NCI-H1048 (cell line): ENCODE results near the gene TSPYL4.
A peak's percentile ranks its signal among the peaks of the same experiment; 100 is the strongest.
"Not testable (repeated sequence)": the region's sequence is repeated elsewhere in the genome, so short reads cannot be mapped to it uniquely, and the experiment has no call there.

Experiments used
- DNase-seq: peaks from one replicate; lab custom pipeline; 2025; lab: John Stamatoyannopoulos, UW

TSPYL4 gene

DNA sequence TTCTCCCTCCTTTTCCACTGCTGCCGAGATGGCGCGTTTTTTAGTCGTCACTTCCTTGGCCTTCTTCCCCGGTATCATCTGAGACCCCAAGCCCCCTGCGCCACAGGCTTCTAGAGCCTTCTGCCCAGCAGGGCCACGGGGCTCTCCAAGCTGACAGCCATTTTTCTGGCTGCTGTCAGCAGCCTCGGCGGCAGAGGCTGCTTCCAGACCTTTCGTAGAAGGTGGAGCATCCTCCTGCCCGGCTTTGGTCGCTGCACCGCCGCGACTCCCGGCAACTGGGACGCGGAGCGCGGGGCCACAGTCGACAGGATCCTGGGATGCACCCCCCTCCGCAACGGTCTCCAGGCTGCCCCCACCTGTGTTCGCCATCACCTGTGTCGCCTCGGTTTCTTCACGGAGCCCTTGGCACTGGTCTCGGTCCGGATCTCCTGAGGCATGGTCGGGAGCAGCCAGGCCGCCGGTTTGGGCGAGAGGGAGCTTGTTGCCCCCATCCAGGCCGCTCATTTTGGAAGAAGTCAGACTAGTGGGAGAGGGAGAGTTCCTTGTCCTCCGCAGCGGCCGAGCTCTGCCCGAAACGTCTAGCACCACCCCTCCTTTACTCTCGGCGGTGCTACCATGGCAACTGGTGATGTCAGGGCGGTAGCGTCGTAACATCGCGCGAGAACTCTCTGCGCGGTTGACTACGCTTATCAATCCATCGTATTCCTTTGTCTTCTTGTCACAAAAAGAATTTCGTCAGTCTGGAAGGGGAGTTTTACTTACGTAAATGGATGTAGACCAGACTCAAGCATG is at the start of gene TSPYL4:
TSS of gene TSPYL4 (minus strand) at position 571 of the 792 bp plus-strand sequence. CDS start at position 504, 67 bp downstream.
- peak; percentile 91 for DNase-seq

DNA sequence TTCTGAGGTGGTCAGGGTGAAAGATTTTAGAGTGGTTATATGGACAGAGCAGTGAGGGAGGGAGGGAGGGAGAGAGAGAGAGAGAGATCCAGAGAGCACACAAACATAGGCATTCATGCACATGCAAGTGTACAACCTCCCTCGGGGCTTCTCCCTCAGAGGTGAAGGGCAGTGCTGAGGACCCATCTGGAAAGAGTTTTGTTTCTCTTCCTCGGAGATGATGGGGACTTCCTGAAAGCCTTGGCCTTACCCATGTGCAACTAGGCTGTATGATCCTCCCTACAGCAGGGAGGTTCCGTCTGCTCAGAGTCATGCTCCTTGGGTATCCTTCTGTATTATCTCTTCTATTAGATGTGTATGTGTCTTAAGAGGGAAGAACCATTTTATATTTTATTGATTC is 47.2 kb upstream of the TSPYL4 start:
- DNase-seq: no peak

DNA sequence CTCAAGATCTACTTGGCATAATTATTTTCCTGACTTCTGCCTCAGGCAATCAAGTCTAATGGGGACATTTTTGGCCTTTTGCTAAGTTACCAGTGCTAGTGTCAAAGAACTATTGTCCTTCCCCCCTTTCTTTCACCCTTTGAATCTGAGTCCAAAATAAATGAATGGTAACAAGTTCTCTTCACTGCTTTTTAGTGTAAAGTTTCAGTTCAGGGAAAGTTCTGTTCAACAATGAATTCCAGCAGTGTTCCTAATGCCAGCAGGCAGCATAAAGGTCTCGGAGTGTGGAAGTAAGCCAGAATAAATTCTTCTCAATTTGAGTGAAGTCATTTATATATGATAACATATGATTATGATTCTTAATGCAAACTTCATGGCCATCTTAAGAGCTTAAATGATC is 46.7 kb upstream of the TSPYL4 start:
- no peak for DNase-seq

DNA sequence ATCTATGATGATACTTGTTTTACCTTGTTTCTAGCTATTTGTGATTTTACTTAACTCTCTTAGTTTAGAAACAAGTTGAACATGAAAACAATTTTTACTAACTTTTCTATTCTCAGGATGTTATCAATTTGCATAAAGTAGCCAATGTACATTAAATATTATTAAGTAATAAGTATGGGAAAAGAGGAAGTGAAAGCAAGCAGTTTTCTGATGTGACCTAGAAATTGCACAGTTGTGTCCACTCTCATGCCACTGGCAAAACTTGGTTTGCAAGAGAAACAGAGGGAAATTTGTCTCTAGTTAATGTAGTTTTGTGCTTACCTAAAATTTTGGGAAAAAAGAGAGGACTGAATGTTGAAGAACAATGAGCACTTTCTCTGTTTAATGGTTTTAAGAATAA is 45.1 kb upstream of the TSPYL4 start:
- DNase-seq: no peak

DNA sequence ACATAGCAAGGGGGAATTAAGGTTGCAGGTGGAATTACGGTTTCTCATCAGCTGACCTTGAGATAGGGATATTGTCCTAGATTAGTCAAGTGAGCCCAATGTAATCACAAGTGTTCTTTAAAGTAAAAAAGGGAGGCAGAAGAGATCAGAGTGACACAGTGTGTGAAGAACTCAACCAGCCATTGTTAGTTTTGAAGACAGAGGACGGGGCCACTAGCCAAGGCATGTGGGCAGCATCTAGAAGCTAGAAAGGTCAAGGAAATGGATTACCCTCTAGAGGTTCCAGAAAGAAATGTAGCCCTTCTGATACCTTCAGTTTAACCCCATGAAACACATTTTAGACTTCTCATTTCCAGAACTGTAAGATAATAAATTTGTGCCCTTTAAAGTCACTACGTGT is 44.4 kb upstream of the TSPYL4 start:
- no peak for DNase-seq

DNA sequence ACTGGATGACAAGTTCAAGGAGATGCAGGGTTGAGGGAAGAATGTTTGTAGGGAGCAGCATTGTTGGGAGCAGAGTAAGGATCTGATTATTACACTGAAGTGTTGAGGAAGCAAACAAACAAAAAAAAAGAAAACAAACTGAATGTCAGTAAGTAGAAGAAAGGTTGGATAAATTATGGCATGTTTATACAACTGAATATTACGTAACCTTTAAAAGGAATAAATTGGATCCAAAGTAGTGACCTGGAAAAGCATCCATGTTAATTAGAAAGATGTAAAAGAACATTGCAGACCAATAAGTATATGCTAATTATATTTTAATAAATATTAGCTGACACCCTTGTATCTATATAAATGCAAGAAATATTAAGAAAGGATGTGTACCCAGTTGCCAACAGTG is 38.7 kb upstream of the TSPYL4 start:
- no peak for DNase-seq

DNA sequence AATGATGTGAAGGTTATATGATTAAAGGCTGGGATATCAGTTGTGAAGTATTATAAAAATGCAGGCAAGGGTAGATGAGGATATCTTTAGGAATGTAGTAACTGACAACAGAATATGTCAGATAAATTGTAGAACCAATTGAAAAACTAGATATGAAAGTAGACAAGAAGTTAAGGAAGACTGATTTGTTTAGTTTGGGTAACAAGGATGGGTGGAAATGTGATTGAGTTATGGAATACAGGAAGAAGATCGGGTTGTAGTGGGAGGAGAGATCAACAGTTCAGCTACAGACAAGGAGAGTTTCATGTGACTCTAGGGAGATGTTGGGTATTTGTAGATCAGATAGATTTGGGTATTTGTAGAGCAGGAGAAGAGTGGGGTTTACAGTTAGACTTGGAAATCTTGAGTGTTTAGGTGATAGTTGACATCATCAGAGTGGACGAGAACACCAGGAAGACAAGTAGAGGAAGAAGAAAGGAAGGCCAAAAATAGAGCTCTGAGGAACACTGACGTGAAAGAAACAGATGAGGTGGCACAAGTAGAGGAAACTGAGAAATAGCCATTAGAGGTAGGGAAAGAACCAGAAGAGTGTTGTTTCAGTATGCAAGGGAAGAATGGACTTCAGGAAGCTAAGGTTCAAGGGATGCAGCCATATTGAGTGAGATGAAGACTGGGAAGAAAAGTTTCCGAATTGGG is 38.0 kb upstream of the TSPYL4 start:
- no peak for DNase-seq

DNA sequence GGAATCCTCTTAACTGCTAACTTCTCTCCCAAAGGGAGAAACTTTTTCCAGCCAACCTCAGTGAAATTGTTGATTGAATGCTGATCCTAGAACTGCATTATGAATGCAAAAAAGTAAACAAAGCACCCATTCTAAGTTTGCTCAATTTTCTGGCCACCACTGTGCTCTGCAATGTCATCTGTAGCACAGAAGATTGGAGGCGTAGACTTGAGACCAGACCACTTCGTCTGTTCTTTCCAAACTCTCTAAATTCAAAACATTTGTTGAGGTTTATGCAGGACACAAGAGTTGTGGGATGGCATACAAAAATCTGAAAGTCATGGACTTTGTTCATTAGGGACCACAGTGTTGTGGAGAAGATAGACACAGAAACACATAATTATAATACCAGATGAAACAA is 36.9 kb upstream of the TSPYL4 start:
- DNase-seq: no peak

DNA sequence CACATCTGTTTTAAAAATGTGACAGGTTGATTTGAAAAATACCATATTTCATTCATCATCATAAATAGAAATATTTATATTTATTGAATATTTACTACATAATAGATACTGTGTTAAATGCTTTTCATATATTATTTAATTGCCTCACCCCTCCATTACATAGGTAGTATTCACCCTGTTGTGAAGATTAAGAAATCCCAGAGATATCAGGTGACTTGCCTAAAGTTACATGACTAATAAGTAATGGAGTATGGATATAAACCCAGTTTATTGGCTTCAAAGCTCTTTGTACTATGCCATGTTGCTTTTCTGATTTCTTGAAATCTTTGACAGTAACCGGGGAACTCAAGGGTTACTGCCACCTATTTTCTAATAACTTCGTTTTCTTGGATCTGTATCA is 36.0 kb upstream of the TSPYL4 start:
- no peak for DNase-seq

DNA sequence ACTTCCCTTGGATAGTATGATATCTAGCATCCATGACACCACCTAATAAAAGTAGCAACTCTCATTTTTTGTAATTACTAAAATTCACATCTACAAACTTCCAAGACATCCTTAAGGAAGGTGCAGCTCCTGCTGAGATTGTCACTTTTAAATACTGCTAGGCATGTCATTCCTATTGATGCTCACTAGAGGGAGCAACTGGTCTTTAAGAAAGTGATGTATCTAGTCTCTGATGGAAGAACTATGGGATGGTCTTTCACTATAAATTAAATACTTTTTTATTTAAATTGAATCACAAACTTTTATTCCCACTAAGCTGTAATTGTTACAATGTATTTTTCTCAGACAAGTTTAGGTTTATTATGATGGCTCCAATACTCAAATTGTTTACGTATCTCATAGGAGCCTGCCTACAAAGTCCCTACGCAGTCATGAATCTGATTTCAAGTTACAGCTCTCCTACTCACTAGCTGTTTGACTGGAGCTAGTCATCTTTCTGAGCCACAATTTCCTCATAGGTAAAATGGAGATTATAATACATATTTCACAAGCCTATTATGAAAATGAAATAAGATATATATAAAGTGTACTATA is 33.9 kb upstream of the TSPYL4 start:
- DNase-seq: no peak

DNA sequence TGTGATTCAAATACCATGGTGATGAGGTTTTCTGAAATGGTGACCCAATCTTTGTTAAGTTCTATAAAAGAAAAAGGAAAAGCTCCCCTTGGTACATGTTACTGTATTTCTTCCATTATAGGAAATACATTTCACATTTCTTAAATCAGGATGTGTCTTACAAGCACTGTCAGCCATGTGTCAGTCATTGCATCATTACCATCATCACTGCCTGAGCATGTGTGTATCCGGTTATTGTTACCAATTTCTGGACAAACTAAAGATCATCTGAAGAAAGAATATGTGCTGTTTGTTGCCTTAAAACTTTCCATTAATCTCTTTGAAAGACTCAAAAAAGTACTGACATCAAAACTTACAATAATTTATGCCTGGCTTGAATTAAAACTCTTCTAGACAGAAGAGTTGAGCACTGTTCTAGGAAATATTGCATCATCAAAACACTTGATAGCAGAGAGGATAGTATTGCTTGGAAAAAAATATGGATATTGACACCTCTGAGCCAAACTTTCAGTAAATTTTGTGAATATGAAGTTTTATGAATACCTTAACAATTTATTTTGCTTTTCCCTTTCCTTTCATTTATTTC is 33.0 kb upstream of the TSPYL4 start:
- no peak for DNase-seq

DNA sequence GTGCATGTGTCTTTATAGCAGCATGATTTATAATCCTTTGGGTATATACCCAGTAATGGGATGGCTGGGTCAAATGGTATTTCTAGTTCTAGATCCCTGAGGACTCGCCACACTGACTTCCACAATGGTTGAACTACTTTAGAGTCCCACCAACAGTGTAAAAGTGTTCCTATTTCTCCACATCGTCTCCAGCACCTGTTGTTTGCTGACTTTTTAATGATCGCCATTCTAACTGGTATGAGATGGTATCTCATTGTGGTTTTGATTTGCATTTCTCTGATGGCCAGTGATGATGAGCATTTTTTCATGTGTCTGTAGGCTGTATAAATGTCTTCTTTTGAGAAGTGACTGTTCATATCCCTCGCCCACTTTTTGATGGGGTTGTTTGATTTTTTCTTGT is 31.1 kb upstream of the TSPYL4 start:
- not testable (repeated sequence) for DNase-seq

DNA sequence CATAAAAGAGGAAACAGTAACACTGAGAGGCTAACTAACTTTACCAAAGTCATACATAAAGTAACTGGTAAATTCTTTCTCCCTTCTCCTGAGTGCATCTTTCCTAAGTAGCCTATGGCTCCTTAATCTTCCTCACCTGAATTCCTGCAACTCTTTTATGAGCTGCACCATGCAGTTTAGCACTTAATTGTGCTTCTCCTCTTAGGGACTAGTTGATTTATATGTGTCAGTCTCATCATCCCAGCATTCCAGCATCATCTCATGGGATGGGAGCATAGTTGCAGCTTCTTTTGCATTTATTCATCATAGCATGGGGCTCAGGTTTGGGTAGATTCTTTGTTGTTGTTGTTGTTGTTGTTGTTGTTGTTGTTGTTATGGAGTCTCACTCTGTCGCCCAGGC is 29.3 kb upstream of the TSPYL4 start:
- no peak for DNase-seq

DNA sequence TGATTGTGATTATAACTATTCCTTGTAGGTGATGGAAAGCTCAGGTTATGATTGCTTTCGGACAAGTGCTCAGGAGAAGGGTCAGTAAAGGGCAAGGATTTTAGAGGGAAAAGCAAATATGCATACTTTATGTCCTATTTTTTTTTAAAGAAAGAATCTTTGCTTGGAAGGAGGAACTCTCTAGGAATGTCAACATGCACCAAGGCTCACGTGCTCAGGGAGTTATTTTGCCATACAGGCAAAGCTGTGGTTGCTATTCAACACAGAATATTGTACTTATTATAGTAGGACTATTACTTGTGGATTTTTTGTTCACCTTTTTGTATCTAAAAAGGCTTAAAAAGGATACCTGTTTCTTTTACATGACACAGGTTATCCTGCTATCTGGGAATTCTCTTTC is 28.8 kb upstream of the TSPYL4 start:
- no peak for DNase-seq

DNA sequence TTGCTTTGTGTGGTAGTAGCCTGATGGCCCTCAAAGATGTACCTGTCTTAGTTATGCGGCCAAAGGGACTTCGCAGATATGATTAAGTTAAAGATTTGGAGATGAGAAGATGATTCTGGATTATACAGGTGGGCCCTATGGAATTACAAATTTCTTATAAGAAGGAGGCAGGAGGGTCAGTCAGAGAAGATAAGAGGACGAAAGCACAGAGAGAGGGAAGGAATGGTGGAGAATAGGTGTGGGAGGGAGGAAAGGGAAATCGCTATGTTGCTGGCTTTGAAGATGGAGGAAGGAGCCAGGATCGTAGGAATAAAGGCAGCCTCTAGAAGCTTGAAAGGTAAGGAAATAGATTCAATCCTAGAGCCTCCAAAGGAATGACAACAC is 27.1 kb upstream of the TSPYL4 start:
- no peak for DNase-seq

DNA sequence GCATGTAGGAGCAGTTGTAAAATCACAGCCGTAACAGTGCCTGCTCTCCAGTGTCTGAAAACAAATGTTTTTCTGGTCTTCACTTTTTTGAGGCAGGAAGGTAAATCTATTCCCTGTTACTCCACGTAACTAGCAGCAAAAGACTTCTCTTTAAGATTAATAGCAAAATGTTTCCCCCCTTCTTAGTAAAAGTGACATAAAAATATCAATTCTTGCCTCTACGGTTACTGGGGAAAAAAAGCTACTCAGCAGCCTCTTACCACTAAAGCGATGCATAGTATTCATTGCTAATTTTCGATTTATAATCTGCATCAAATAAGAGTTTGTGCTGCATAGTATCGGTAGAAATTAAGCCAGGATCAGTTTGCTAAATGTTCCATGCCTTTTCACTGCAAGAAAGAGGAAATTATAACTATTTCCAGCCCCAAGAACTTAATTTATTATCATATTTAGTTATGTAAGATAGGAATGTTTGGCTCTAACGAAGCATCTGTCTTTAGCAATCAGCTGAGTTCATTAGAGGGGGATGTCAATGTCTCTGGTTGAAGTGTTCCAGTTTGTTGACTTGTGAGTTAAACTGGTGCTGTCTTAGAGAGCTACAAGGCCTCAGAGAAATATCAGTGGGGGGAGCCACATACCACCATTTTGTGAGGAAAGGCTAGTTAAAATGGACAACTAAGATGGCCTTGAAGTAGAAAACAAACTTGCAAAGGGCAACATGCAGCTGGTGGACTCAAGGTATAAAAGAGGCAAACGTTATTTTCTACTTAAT is 26.5 kb upstream of the TSPYL4 start:
- DNase-seq: no peak

DNA sequence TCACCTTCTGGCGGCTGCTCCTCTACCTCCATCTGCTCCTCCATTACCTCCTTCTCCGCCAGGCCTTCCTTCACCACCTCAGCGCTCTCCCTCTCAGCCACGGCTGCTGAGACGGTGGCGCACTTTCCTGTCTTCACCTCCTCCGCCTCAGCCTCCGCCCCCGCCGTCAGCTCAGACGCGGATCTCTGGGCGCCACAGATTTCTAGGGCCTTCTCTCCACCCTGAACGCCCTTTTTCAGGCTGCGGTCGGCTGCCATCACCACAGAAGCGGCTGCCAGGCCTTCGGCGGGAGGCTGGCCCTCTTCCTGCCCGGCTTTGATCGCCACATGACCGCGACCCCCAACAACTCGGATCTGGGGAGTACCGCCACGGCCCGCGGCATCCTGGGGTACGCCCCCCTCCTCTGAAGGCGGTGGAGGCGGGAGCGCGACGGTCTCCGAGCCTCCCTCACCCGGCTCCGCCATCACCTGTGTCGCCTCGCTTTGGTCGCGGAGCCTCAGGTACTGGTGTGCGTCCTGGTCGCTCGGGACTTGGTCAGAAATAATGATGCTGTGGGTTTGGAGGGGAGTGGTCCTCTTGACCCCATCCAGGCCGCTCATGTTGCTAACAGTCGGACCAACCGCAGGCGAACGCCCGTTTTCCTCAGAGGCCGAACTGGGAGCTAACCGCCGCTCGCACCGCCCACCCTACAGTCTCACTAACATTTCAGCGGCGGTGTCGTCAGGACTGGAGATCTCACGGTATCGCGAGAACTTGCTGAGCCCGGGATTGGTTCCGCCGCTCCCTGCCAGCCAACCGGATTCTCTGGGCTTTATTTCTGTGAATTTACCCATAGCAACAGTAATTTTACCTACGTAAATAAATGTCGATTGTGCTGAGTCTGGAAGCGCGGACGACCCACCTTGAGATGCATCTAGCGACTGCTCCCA is 25.6 kb upstream of the TSPYL4 start, which contains the start of gene TSPYL1:
TSS of gene TSPYL1 (minus strand) at position 699 of the 929 bp plus-strand sequence. CDS start at position 599, 100 bp downstream.
- peak; percentile 90 for DNase-seq

DNA sequence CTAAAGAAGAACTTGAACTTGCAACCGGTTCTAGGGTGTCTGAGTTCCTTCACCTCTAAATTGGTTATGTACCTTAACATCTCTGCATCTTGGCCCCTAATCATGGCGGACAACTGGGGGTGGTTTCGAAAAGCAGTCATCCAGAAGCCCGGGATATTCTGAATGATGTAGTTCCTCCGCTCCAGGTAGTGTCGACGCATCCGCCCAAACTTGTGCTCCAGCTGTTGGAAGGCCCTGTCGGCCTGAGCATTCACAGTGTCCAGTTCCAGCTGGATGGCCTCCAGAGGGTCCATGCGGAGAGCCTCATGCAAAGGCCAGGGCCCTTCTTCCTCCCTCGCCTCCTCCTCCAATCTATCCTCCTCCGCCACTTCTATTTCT is 25.0 kb upstream of the TSPYL4 start:
- DNase-seq: no peak

DNA sequence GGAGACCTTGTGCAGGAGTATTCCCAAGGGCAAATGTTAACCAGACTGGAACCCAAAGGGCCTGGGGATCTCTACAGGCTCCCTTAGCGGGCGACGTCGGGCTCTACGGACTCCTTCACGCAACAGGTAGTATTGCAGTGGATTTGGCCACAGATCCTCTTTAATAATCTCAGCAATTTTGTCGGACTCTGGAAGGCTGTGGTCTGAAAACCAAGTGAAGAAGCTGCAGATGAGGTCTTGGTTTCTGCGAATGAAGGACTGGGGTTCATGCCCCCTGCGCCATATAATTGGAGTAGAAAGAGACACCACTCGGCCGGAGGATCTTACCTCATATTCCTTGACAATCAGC is 24.6 kb upstream of the TSPYL4 start:
- no peak for DNase-seq

DNA sequence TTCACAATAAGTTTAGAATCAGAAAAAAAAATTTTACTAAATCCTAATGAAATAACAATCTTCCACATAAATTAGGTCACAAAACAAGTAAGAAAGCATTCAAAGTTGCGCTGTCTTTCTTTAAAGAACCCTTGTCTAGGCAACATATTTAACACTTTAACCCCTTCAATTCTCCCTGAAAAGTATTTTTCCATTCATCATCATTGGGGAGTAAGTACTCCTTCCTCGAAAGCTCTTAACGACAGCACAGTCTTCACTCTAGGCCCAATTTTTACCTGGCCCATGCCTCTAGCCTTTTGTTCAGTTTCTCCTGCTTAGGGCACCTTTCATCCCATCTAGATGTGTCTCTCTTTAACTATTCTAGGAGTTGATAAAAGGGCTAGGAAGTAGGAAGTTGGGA is 23.2 kb upstream of the TSPYL4 start:
- DNase-seq: no peak

DNA sequence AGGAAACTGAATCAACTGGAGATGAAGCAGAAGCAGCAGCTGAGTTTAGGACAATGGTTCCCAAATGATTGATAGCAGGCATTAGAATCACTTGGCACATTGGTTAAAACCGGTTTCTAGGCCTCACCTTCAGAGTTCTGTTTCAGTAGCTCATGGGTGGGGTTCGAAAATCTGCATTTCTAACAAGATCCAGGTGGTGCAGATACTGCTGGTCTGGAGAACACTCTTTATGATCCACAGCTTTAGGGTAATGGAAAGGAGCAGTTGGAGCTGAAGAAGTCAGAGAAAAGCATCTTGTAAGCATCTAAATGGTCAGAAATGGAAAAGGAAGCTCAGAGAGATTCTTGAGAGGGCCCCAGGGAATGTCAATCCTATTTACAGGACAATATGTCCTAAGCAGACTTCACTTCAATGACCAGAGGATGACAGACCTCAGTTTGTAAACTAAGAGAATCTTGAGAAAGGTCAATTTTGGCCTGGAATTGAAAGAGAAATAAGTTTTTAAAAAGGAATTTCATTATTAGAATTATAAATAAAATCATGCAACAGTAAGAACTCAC is 17.4 kb upstream of the TSPYL4 start:
- no peak for DNase-seq
